MM.1S (cell line): ENCODE measurements around the gene ARGLU1.

Source experiments
- DNase-seq: peaks from one replicate; pipeline ENCODE4 v3.0.0-alpha.2; 2015
- H2AFZ ChIP-seq: fragments of 300-600 bp; sonication (generic); 2 replicates; pipeline ENCODE4 v1.6.0; 2016; ENCODE audit warnings: antibody characterized with exemption, low read length
- H3F3A ChIP-seq: fragments of 300-600 bp; sonication (generic); 2 replicates; pipeline ENCODE4 v1.6.1; 2016; ENCODE audit warnings: mild to moderate bottlenecking, antibody characterized with exemption, low read length, moderate library complexity, mixed read lengths; ENCODE audit not compliant: insufficient read depth
- H3K27ac ChIP-seq: fragments of 300-600 bp; sonication (generic); 2 replicates; pipeline ENCODE4 v1.5.1; 2016; ENCODE audit warnings: mild to moderate bottlenecking, low read length
- H3K27me3 ChIP-seq: fragments of 300-600 bp; sonication (generic); replicated peaks from 2 replicates; pipeline ENCODE4 v1.6.0; 2016; ENCODE audit warnings: low read length; ENCODE audit not compliant: insufficient read depth
- H3K36me3 ChIP-seq: fragments of 300-600 bp; sonication (generic); replicated peaks from 2 replicates; pipeline ENCODE4 v1.6.1; 2016; ENCODE audit warnings: mild to moderate bottlenecking, low read length, mixed read lengths; ENCODE audit not compliant: insufficient read depth
- H3K4me1 ChIP-seq: fragments of 300-600 bp; sonication (generic); 2 replicates; pipeline ENCODE4 v1.6.1; 2016; ENCODE audit warnings: low read length, mixed read lengths
- H3K4me2 ChIP-seq: fragments of 300-600 bp; sonication (generic); 2 replicates; pipeline ENCODE4 v1.6.0; 2016; ENCODE audit warnings: low read depth, low read length
- H3K4me3 ChIP-seq: fragments of 300-600 bp; sonication (generic); 2 replicates; pipeline ENCODE4 v1.5.1; 2016; ENCODE audit warnings: low read length, mixed read lengths
- H3K79me2 ChIP-seq: fragments of 300-600 bp; sonication (generic); 2 replicates; pipeline ENCODE4 v1.6.1; 2016; ENCODE audit warnings: mixed run types, low read length, mixed read lengths
- H3K9ac ChIP-seq: fragments of 300-600 bp; sonication (generic); 2 replicates; pipeline ENCODE4 v1.6.1; 2016; ENCODE audit warnings: low read length, mixed read lengths
- H3K9me2 ChIP-seq: fragments of 300-600 bp; sonication (generic); replicated peaks from 2 replicates; pipeline ENCODE4 v1.6.1; 2016; ENCODE audit warnings: mild to moderate bottlenecking, low read length, mixed read lengths; ENCODE audit not compliant: insufficient read depth
- H3K9me3 ChIP-seq: fragments of 300-600 bp; sonication (generic); replicated peaks from 2 replicates; pipeline ENCODE4 v1.6.1; 2016; ENCODE audit warnings: mild to moderate bottlenecking, low read length, mixed read lengths; ENCODE audit not compliant: insufficient read depth
- H4K20me1 ChIP-seq: fragments of 300-600 bp; sonication (generic); 2 replicates; pipeline ENCODE4 v1.6.1; 2016; ENCODE audit warnings: mild to moderate bottlenecking, low read length, moderate library complexity, mixed read lengths; ENCODE audit not compliant: insufficient read depth
- EZH2 ChIP-seq: fragments of 300-600 bp; sonication (generic); optimal IDR thresholded peaks from 2 replicates; pipeline ENCODE3; 2017; ENCODE audit warnings: low read depth, mild to moderate bottlenecking, antibody characterized with exemption, low read length, mixed read lengths
- EZH2phosphoT487 ChIP-seq: fragments of 300-600 bp; sonication (generic); IDR thresholded peaks from 2 replicates; pipeline ENCODE4 v1.6.1; 2018; ENCODE audit warnings: antibody characterized with exemption, low read length
- TF ChIP-seq, protein P1 (sequence below): fragments of 300-600 bp; sonication (generic); IDR thresholded peaks from 2 replicates; pipeline ENCODE4 v1.5.1; 2016; ENCODE audit warnings: antibody characterized with exemption, low read length, mixed read lengths

Gene ARGLU1

GRCh38 chr13:106534639-106535551 is 33.0 kb downstream of the ARGLU1 start:
- H3K36me3 ChIP-seq = no peaks in the 10 kb centered on the region
- H3K79me2 ChIP-seq = no peaks in the 10 kb centered on the region
- no peaks in the 10 kb centered on the region for H3K9me2 ChIP-seq
- no peak overlapping the region for H3K27ac ChIP-seq
- H3K4me1 ChIP-seq = peaks cover 10% of the 10 kb centered on the region; the same call in 1 of the 2 replicates
- peak; percentile 13 for DNase-seq
- 0 out of 2 replicates have a peak, but pooled peaks cover 5% of the 10 kb centered on the region for H3K27me3 ChIP-seq
- H3K9ac ChIP-seq = no peak overlapping the region
- TF ChIP-seq EZH2phosphoT487 (no peak), EZH2 (no peak)
- TF ChIP-seq, protein P1, sequence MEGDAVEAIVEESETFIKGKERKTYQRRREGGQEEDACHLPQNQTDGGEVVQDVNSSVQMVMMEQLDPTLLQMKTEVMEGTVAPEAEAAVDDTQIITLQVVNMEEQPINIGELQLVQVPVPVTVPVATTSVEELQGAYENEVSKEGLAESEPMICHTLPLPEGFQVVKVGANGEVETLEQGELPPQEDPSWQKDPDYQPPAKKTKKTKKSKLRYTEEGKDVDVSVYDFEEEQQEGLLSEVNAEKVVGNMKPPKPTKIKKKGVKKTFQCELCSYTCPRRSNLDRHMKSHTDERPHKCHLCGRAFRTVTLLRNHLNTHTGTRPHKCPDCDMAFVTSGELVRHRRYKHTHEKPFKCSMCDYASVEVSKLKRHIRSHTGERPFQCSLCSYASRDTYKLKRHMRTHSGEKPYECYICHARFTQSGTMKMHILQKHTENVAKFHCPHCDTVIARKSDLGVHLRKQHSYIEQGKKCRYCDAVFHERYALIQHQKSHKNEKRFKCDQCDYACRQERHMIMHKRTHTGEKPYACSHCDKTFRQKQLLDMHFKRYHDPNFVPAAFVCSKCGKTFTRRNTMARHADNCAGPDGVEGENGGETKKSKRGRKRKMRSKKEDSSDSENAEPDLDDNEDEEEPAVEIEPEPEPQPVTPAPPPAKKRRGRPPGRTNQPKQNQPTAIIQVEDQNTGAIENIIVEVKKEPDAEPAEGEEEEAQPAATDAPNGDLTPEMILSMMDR = no peak
- H3K9me3 ChIP-seq = no peaks in the 10 kb centered on the region
- peaks cover 32% of the 10 kb centered on the region for H3F3A ChIP-seq
- peak overlapping the region; percentile 65 for H3K4me3 ChIP-seq
- peak overlapping the region; percentile 70; the same call in 1 of the 2 replicates for H2AFZ ChIP-seq
- no peaks in the 10 kb centered on the region; the same call in 1 of the 2 replicates for H4K20me1 ChIP-seq
- peak overlapping the region; percentile 96 for H3K4me2 ChIP-seq

- TF ChIP-seq, protein P1 = no peak
- TF ChIP-seq EZH2 = no peak
- TF ChIP-seq EZH2phosphoT487 = no peak
- no peak overlapping the region for H3K27ac ChIP-seq
- 0 out of 2 replicates have a peak, but pooled peaks cover 5% of the 10 kb centered on the region for H3K27me3 ChIP-seq
- peak overlapping the region; percentile 96 for H3K4me2 ChIP-seq
- H3K9me2 ChIP-seq = no peaks in the 10 kb centered on the region
- peaks cover 25% of the 10 kb centered on the region for H3F3A ChIP-seq
- DNase-seq = peak; percentile 24
- no peaks in the 10 kb centered on the region for H3K79me2 ChIP-seq
- no peaks in the 10 kb centered on the region for H3K36me3 ChIP-seq
- H3K9me3 ChIP-seq = no peaks in the 10 kb centered on the region
- H3K4me1 ChIP-seq = peaks cover 10% of the 10 kb centered on the region; the same call in 1 of the 2 replicates
- peak overlapping the region; percentile 56 for H2AFZ ChIP-seq
- no peaks in the 10 kb centered on the region; the same call in 1 of the 2 replicates for H4K20me1 ChIP-seq
- H3K9ac ChIP-seq = no peak overlapping the region
- H3K4me3 ChIP-seq = peak overlapping the region; percentile 65
These were observed 33.8 kb downstream of the ARGLU1 start for GRCh38 chr13:106533943-106534638.

DNA sequence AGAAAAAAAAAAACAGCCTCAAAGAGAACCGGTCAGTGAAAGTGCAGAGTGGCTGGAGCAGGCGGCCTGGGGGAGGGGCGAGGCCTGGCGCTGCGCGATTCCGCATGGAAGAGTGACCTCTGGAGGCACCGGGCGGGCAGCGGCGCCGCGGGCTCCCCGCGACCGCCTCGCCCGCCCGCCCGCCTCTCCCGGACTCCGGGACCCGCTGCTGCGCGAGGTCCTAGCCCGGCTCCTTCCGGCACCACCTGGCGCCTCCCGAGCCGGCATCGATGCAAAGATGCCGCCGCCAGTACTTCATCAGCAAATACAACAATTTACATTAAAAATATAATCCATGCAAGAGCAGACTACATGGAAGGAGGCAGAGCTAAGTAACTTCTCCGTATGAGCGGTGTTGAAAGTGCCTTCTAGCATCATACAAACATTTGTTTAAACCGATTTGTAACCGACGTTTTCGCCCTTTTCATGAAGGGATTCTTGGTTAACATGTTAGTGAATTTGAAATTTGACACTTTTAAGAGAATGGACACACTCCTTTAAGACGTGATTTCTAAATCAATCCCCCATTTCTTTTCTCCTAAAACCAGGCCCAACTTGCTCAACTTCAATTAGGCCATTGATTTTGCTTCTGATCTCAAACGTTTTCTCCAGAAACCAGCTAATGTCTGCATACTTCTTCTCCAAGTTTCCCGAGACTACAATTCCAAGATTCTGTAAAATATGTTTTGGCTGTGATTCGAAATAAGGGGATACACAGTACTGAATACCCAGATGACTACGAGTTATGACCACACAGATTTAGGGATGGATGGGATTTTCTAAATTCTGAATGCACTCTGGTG is 34.6 kb downstream of the ARGLU1 start:
- Histone ChIP-seq H3K4me3 (peak overlapping the region; percentile 65; the same call in 1 of the 2 replicates), H3K9me3 (no peaks in the 10 kb centered on the region), H3K9me2 (no peaks in the 10 kb centered on the region), H4K20me1 (no peaks in the 10 kb centered on the region; the same call in 1 of the 2 replicates), H3K27ac (no peak overlapping the region), H3F3A (peaks cover 21% of the 10 kb centered on the region), H3K27me3 (0 out of 2 replicates have a peak, but pooled peaks cover 5% of the 10 kb centered on the region), H3K4me1 (peaks cover 10% of the 10 kb centered on the region; the same call in 1 of the 2 replicates), H3K36me3 (no peaks in the 10 kb centered on the region), H3K4me2 (peak overlapping the region; percentile 96), H2AFZ (peak overlapping the region; percentile 38), H3K79me2 (no peaks in the 10 kb centered on the region), H3K9ac (no peak overlapping the region)
- DNase-seq = peak; percentile 51
- no peak for TF ChIP-seq EZH2phosphoT487
- TF ChIP-seq, protein P1 = peak; percentile 31
